Esophagus muscularis mucosa (tissue), 3 donors: ENCODE results near the gene OFD1.

Experiments
- CTCF ChIP-seq, 3 experiments: fragments of 200-600 bp in 2 of 3; fragments of 450-650 bp in 1 of 3; sonication (generic) in 2 of 3; IDR thresholded peaks; one replicate each; pipeline ENCODE4 v1.5.1; 2017 to 2019; ENCODE audit warnings: antibody characterized with exemption in 3 of 3, mild to moderate bottlenecking in 2 of 3, moderate library complexity in 1 of 3
- POLR2A ChIP-seq: fragments of 450-650 bp; IDR thresholded peaks from one replicate; pipeline ENCODE4 v1.6.1; 2017; ENCODE audit warnings: antibody characterized with exemption, moderate library complexity, mild to moderate bottlenecking, low read depth

- TF ChIP-seq POLR2A (no peak), CTCF (IDR thresholded peaks at IDR 0.05) (no peak)
Measured at GRCh38 chrX:13694359-13694758, 40.2 kb upstream of the OFD1 start.
